DMS 273 (cell line): ENCODE measurements around the gene A3GALT2.
"Not testable (repeated sequence)": the region's sequence is repeated elsewhere in the genome, so short reads cannot be mapped to it uniquely, and the experiment has no call there.

Experiments
- DNase-seq: peaks from one replicate; lab custom pipeline; 2025; ENCODE audit not compliant: unreplicated experiment; lab: John Stamatoyannopoulos, UW

The A3GALT2 gene

GRCh38 chr1:33295023-33295422 lies 25.9 kb downstream of the A3GALT2 start:
- DNase-seq = no peak

GRCh38 chr1:33294071-33295010 lies 26.6 kb downstream of the A3GALT2 start:
- no peak for DNase-seq

GRCh38 chr1:33292726-33293340 lies 28.1 kb downstream of the A3GALT2 start:
- no peak for DNase-seq

- not testable (repeated sequence) for DNase-seq
These were observed 30.3 kb downstream of the A3GALT2 start for GRCh38 chr1:33290615-33291014.

GRCh38 chr1:33289858-33290154 lies 31.1 kb downstream of the A3GALT2 start:
- no peak for DNase-seq

GRCh38 chr1:33288976-33289857 lies 31.7 kb downstream of the A3GALT2 start:
- DNase-seq = no peak

GRCh38 chr1:33287317-33287716 lies 33.6 kb downstream of the A3GALT2 start:
- DNase-seq = no peak

DNA sequence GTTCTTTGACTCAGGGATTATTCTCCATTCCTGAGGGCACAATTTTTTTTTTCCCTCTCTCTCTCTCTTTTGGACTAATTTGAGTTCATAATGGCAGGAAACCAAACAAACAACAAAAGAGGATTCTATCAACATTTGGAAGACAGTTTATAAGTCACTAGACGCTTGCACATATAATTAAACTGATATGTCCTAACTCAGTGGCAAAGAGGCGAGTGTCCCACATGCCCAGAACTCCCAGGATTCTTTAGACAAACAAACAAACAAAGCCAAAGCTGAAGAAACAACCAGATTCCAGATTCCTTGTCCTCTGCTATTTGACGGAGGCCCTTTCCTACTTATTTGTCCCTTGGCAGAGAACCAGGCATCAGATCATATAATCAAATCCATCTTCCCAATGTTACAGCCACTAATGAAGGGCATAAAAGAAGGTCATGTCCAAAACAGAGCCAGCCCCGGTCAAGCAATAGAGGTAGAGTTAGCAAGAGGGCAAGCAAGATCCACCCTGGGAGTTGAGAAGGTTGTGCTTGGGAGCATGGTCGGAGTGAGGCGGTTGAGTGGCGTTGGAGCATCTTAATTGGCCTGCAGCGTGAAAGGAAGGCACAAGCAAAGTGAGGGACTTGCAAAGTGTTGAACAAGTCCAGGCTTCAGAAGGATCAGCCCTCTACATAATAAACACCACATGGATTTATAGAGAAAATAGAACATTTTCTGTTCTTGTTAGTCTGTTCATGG lies 34.3 kb downstream of the A3GALT2 start:
- no peak for DNase-seq

GRCh38 chr1:33284049-33284448 lies 36.8 kb downstream of the A3GALT2 start:
- DNase-seq = no peak

- DNase-seq = no peak
These were observed 38.1 kb downstream of the A3GALT2 start for GRCh38 chr1:33282791-33283190.

GRCh38 chr1:33281554-33282303 lies 39.2 kb downstream of the A3GALT2 start:
- DNase-seq = no peak

- DNase-seq = no peak
These were observed 40.7 kb downstream of the A3GALT2 start for GRCh38 chr1:33280091-33280661.

GRCh38 chr1:33277488-33278084 lies 43.3 kb downstream of the A3GALT2 start:
- no peak for DNase-seq

- DNase-seq = no peak
These were observed 44.2 kb downstream of the A3GALT2 start for GRCh38 chr1:33276573-33277298.

DNA sequence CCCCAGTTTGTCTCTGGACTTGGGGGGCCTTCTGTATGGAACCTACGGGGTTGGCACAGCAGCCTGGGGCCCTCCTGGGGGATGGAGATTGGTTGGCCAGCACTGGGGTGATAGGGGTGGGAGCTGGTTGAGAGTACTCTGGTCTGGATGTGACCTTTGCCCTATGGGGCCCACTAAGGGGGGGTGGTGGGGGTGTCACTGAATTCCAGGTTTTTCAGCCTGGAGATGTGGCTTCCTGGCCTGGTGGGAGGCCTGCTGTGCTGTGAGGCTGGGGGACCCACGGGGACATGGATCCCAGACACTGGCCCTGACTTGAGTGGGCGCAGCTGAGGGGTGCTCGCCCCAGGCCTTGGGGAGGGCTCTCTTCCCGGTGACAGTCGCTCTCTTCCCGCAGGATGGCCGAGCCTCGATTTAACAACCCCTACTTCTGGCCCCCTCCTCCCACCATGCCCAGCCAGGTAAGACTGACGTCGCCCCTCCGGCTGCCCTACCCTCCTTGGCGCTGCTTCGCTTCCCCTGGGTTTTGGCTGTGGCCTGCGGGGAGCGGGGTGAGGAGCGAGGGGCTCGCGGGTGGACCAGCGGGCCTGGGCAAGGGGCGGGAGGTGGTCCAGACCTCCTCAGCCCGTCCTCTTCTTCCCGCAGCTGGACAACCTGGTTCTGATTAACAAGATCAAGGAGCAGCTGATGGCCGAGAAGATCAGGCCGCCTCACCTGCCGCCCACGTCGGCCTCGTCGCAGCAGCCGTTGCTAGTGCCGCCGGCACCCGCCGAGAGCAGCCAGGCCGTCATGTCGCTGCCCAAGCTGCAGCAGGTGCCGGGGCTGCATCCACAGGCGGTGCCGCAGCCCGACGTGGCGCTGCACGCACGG lies 45.0 kb downstream of the A3GALT2 start:
- no peak for DNase-seq

- DNase-seq = no peak
These were observed 45.7 kb downstream of the A3GALT2 start for GRCh38 chr1:33275195-33275594.

DNA sequence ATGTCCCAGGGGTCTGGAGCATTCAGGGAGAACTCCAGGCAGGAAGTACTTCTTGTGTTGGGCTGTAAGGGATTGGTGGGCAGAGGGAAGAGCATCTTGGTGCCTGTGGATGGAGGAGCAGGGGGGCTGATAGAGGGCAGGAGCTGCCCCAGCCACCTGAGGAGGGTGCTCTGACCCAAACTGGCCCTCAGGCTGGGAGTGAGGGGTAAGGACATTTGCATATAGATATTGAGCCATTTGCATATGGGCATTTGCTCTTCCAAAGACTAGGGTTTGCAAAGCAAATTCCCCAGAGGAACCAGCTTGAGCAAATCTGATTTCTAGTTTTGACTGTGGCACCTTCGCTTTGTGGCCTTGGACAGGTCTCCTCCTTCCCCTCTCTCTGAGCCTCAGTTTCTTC lies 46.5 kb downstream of the A3GALT2 start:
- DNase-seq = no peak

- no peak for DNase-seq
These were observed 46.9 kb downstream of the A3GALT2 start for GRCh38 chr1:33273961-33274371.
